NCI-H2029 (cell line): Measurements from ENCODE around the gene GBP5.
"Not testable (repeated sequence)": the region's sequence is repeated elsewhere in the genome, so short reads cannot be mapped to it uniquely, and the experiment has no call there.

Experiments
- DNase-seq: peaks from one replicate; lab custom pipeline; 2025; lab: John Stamatoyannopoulos, UW

GBP5 gene, protein sequence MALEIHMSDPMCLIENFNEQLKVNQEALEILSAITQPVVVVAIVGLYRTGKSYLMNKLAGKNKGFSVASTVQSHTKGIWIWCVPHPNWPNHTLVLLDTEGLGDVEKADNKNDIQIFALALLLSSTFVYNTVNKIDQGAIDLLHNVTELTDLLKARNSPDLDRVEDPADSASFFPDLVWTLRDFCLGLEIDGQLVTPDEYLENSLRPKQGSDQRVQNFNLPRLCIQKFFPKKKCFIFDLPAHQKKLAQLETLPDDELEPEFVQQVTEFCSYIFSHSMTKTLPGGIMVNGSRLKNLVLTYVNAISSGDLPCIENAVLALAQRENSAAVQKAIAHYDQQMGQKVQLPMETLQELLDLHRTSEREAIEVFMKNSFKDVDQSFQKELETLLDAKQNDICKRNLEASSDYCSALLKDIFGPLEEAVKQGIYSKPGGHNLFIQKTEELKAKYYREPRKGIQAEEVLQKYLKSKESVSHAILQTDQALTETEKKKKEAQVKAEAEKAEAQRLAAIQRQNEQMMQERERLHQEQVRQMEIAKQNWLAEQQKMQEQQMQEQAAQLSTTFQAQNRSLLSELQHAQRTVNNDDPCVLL

DNA sequence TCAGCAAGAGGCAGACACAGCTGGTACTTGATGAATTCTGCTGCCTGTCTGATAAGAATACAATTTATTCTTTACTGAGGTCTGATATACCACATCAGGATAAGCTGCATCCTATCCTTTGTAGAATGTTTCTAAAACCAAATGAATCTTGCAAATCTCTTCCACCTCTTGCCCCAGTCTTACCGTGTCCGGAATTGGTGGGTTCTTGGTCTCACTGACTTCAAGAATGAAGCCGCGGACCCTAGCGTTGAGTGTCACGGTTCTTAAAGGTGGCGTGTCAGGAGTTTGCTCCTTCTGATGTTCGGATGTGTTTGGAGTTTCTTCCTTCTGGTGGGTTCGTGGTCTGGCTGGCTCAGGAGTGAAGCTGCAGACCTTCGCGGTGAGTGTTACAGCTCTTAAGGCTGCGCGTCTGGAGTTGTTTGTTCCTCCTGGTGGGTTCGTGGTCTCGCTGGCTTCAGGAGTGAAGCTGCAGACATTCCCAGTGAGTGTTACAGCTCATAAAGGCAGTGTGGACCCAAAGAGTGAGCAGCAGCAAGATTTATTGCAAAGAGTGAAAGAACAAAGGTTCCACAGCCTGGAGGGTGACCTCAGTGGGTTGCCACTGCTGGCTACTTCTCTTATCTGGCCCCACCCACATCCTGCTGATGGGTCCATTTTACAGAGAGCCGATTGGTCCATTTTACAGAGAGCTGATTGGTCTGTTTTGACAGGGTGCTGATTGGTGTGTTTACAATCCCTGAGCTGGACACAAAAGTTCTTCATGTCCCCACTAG is at the start of gene GBP5:
Gene GBP5, minus strand, starts transcription at position 592 of the 773 bp plus-strand sequence. CDS start 3,305 bp downstream, outside the sequence.
- not testable (repeated sequence) for DNase-seq

DNA sequence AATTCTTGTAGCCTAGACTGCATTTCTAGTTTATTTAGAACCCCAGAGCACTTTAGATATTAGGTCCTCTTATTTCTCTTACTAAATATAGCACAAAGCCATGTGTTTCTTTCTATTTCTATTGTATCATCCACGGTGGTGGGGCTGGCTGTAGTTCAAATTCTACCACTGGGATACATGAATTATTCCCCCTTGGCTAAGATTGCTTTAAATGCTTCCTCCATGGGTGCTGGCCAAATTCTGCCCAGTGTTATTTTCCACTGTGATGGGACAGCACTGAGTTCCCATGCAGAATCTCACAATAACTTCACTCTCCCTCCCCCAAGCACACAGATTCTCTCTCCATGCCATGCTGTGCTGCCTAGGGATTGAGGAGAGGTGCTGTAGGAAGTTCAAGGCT is 49.7 kb upstream of the GBP5 start:
- DNase-seq = no peak

DNA sequence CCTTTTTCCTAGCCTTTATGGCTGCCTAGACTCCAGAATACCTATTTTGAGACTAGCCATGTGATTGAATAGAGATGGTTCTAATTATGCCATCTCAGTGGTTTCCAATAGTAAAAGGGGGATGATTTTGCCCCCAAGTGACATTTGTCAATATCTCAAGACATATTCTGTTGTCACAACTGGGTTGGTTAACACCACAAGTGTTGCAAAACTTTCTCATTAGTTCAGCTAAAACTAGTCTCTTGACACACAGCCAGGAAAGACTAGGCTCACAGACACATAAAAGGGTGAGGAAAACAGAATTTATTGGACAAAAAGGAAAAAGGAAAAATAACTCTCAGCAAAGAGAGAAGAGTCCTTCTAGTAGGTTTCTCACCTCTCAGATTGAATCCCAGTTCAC is 39.9 kb upstream of the GBP5 start:
- no peak for DNase-seq

DNA sequence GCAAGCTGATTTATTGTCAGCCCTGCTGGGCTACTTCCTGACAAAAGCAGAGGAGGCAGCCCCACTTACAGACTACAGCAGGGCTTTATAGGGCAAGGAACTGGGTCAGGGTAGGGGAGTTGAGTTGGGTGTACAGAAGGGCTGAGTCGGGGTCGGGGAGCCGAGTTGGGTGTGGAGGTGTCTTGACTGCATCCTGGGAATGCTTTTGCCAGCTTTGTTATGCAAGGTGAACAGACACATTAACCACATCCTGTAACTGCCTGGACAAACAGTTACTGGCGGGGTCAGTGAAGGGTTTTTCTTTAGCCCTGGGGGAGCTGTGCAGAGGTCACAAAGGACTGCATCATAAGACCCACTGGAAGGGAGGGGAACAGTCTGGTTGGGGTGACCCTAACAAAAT is 39.1 kb upstream of the GBP5 start:
- DNase-seq = no peak

DNA sequence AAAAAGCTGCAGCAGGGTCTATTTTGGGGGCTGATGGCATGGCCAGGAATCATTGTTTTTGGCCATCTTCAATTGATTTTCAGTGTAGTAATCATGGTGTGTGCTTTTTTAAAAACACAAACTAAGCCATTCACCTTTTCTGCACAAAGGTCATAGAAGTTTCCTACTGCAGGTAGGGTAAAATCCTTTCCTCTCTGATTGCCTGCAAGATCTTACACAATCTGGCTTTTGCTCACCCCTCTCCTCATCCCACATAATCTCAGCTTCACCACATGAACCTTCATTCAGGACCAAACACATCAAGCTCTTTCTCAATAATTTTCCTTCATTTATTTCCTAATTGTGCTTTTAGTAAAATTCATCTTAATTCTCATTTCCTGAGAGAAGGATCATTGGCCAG is 38.3 kb upstream of the GBP5 start:
- no peak for DNase-seq

DNA sequence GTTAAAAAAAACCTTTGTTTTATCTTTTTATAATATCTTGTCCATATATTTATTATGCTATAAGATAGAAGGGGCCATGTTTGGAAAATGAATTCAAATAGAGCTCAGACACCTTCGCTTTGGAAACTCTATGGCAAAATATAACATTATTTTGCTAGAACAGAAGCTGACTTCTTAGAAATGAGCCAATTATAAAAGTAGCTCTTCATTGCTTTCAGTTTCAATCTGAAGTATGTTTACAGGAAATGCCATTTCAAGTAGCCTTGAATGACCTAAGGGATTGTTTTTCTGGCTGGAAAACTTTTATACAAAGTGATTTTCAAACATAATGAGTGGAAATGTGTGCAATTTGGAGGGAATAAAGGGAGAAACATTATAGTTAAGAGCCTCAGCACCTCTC is 37.8 kb upstream of the GBP5 start:
- DNase-seq = peak; percentile 15

DNA sequence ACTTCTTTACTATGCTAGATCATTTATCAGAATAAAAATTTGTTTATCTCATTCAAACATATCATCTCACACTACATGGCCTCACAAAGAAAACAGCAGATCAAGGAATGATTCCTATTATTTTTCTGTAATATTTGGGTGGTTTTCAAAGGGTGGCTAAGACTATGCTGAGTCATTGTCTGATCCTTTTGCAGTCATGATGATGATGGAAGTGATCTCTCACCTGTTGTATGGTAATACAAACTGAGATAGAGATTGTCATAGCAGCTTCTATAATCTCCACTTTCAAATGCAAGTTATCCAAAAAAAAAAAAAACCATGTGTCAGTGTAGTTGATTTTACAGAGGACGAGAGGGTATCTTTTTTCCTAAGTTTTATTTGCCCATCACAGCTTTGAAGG is 37.2 kb upstream of the GBP5 start:
- no peak for DNase-seq

DNA sequence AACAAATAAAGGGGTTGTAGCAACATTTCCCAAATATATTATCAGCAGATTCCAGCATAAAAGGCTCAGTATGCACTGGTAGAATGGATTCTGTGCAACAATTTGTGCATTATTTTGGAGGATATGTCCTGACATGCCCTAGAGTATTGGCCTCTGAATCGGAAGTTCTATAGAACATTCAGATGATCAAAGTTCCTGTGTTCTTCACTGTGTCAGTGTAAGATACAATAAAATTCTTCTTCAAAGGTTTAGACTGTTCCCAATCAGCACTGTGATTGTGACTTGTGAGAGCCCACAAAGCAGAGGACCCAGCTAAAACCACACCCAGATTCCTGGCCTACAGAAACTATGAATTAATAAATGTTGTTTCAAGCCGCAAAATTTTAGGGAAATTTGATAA is 33.6 kb upstream of the GBP5 start:
- DNase-seq = no peak

DNA sequence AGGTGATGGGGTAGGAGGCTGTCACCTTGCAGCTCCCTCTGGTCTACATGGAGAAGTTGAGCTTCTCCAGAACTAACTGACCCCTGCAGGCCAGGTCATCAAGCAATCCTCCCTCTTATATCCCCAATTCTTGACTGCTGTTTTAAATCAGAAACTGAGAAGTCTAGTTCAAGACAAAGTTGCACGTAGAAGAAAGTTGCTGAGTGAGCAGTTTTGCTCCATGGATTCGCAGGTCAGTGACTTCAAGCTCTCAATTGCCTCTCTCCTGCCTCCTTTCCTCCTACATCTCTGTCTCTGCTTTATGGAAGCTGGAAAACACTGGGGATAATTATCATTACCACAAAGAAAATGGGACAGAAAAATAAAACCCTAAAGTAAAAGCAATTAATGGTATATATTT is 32.8 kb upstream of the GBP5 start:
- DNase-seq = no peak

DNA sequence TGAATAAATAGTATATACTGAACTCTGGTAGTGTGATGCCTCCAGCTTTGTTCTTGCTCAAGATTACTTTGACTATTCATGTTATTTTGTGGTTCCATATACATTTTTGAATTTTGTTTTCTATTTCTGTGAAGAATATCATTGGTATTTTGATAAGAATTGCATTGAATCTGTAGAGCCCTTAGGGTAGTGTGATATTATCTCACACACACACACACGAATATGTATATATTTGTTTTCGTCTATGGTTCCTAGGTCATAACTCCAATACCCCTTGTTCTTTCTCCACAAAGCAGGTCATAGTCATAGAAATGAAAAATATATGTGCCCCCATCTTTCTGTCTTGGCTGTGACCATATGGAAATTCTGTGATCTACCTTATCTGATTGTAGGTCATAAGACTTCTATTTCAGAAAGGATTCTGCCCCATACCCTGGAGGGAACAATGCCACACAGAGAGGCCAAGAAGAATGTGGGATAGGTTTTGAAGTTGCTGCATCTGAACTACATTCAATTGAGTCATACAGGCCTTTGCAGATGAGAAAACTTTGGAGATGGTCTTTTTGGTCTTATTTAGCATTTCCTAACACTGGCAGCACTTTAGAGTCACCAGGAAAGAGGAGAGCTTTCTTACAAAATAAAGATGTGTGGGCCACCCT is 32.0 kb upstream of the GBP5 start:
- DNase-seq = no peak

DNA sequence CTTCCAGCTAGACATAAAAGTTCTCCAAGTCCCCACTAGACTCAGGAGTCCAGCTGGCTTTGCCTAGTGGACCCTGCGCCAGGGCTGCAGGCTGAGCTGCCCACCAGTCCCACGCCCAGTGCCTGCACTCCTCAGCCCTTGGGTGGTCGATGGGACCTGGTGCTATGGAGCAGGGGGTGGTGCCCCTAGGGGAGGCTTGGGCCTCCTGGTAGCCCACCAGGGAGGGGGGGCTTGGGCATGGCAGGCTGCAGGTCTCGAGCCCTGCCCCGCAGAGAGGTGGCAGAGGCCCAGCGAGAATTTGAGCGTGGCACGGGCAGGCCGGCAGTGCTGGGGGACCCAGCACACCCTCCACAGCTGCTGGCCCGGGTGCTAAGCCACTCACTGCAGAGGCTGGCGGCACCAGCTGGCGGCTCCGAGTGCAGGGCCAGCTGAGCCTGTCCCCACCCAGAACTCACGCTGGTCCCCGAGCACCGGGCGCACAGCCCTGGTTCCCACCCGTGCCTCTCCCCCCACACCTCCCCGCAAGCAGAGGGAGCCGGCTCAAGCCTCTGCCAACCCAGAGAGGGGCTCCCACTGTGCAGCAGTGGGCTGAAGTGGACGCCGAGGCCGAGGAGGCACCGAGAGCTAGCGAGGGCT is 30.2 kb upstream of the GBP5 start:
- no peak for DNase-seq

DNA sequence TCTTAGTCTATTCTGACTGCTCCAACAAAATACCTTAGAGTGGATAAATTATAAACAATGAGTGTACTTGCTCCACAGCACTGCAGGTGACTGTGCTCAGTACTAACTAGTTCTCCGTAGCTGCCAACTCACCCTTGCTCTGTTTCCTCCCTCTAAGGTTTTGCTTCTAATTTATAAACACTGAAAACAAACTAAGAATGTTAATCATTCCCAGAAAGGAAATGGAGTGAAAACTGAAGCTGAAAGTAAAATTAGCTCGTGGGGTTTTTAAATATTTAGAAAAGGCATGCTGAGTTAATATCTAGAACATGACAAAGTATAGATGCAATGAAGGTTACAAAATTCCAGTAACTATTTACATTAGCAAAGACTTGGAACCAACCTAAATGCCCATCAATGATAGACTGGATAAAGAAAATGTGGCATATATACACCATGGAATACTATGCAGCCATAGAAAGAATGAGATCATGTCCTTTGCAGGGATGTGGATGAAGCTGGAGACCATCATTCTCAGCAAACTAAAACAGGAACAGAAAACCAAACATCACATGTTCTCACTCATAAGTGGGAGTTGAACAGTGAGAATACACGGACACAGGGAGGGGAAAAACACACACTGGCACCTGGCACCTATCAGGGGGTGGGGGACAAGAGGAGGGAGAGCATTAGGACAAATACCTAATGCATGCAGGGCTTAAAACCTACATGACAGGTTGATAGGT is 27.2 kb upstream of the GBP5 start:
- not testable (repeated sequence) for DNase-seq

DNA sequence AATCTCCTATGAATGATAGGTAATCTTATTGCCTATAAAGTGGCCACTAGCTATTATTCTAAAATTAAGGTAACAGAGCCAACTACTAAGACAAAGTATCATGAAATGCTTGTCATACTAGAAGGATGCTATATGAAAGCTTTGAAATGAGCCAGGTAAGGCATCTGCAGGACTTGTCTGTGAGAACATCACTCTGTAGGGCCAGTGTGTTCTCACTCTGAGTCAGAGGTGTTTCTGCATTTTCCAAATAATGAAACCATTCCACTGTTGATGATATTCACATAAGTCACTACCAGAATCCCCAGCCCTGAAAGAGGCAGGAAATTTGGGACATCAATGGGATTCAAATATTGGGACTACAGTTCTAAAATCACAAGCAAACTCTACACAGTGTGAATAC is 25.8 kb upstream of the GBP5 start:
- no peak for DNase-seq

DNA sequence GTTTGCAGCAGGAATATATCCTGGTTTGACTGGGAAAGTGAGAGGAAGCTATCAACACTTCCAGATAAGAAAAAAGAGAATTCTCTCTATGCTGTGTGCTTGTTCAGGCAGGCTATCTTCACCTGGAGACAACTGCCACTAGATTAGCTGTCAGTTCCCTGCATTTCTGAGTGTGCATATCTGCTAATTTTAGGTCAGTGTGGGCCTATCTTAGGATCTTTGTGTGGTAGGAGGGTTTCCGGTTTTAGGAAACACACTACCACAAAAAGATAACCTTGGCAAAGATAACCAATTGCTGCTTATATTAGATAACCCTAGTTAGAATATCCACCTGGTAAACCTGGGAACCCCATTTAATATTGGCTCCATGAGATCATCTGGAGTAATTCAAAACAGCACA is 22.5 kb upstream of the GBP5 start:
- no peak for DNase-seq

DNA sequence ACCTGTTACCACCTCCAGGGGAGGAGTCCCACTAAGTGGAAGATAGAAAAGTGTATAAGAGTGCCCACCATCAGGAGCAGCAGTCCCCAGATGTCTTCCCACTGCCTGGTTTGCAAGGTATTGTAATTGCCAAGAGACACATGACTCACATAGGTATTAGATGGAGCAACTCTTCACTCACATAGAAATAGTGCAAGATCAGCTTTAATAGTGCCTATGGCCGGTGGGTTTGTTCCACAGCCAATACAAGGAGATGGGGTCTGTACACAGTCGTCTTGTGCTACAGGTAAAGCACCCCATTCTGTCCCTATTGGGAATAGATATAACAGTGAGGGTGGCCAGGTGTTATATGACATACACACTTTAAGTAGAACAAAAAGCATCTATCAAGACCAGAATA is 18.6 kb upstream of the GBP5 start:
- DNase-seq = no peak

DNA sequence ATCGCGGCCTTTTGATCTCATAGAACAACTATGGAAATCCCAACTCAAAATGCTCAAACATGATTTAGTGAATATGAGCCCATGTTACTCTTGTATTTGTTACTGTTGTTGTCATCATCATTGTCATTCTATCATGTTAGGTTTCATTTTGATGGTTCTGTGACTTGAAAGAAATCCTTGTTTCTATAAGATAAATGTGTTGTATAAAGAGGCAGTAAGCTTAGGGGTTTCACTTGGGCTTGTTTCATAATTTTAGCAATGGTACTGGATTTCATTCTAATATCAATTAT is 15.3 kb upstream of the GBP5 start:
- DNase-seq = no peak

DNA sequence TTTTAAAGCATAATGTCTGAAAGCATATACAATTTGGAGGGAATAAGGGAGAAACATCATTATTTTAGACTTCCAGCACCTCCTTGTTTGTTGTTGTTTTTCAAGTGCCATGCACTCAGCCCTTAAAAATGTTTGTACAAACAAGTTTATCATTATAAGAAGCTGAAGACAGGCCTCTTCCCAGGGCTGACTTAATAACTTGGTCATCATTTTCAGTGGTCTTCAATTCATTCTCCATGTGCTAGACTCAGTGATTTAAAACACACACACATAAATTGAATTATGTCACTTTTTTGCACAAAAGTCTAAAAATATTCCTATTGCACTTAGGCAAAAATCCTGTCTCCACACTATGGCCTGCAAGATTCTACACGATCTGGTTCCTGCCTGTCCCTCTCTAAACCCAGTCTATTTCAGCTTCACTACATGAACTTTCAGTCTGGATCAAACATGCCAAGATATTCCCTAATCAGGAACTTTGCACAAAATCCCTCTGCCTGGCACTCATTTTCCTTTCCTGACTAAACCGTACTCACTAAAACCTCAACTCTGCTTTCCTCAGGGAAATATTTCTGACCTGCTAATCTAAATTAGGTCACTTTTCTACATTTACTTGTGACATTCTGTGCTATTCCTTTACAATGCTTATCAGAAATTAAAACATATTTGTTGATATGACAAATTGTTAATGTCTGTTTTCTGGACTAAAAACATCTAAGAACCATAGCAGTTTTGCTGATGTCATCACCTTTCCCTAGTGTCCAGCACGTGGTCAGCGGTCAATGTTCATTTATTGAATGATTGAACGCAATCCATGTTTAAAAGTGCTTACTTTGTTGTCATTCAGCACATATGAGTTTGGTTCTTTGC is 14.8 kb upstream of the GBP5 start:
- no peak for DNase-seq

DNA sequence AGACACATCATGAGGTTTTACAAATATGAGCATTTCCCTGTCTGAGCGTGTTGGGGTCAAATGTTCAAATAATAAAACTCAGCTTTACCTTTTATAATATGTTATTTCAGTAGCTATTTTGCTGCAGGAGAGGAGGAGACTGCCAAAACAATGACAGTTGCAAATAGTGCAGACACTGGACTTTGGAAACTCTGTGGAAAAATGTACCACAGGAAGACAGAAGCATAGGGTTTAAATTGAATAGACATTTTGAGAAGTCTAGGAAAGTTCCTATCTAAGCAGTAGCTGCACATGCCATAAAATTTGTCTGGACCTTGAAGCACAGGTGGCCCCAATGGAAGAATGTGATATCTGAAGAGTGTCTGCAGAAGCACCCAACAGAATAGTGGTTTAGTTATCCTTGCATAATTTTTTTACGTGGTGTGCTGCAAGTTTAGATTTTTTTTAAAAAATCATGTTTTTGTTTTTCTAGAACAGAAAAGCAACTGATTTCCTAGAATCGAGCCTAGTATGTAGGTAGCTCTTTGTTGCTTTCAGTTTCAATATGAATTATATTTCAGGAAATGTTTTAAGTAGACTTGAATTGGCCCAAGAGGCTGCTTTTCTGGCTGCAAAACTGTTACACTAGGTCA is 14.0 kb upstream of the GBP5 start:
- DNase-seq = peak; percentile 35

DNA sequence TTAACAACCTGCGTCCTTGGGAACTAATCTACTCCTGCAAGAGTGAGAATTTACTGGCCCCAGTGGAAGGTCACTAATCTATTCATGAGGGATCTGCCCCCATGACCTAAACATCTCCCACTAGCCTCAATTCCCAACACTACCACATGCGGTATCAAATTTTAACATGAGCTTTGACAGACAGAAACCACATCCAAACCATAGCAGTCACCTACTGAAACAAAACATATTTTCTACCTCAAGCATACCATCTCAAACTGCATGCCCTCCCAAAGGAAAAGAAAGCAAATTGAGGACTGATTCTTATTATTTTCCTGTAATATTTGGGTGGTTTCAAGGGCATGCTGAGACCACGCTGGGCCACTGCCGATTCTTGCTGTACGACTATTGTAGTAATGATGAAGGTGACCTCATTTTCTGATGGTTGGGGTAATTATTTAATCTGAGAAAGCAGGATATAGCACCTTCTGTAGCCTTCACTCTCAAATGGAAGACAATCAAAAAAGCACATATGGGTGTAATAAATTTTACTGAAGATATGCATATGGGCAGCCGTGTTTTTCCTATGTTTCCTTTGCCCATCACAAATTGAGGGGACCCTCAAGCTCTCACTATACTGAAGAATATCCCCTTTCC is 13.2 kb upstream of the GBP5 start:
- DNase-seq = no peak
